Measurements from ENCODE around the gene KISS1. TPM values are rescaled to one million over a fixed set of nuclear protein-coding genes. Genes with fewer than 3 reads are reported as not detected.
A peak's percentile ranks its signal among the peaks of the same experiment; 100 is the strongest.

Gene KISS1
- total and polyA plus RNA-seq, 12 donors, result not detected

DNA sequence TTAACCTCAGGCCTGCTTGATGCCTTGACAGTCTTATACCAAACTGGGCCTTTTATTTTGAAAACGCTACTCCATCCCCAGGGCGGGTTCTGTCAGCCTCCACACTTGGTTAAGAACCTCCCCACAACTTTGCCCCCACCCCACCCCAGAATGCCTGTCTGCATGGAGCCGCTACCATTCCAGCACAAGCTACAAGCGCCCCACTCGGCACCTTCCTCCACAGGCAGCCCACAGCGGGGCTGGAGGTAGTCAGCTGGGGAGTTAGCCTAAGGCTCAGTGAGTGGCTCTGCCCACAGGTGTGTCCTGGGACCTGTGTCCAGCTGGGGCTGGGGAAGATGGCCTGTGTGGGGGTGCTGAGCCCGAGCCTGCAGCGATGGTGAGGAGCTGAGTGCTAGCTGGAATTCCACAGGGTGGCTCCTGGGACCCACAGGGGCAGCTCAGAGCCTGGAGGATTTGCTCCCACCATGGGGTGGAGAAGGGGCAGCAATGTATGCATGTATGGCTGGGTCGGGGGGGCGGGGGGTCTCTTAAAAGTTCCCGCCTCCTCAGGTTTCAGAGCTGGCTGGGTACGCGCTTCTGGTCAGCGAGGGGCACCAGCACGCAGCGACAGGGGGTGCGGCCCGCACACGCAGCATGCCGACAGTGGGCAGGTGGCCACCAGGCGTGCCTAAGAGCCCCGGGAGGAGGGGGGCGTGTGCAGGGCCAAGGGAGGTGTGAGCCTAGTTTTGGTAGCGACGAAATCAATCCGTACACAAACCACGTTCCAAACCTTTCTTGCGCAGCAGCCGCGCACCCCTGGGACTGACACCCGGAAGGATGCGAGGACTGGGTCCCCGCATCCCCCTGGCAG, 45.4 kb downstream of the KISS1 start:
- intact Hi-C loops (cut with DNase I), result no loop called here
- H3K4me1 ChIP-seq, result peaks cover 0 to 24% (median 10%) of the 10 kb centered on the region in 9 donors
- no peaks in the 10 kb centered on the region for H3K9me3 ChIP-seq
- DNase-seq (no peak), ATAC-seq (peak; percentile 16 to 45 (median 28))
- peaks cover 0 to 2% (median 0%) of the 10 kb centered on the region in 9 donors for H3K36me3 ChIP-seq
- H3K27ac ChIP-seq, result peak overlapping the region in 9 of 10 donors; percentile 16 to 74 (median 56)
- peaks cover 0 to 27% (median 0%) of the 10 kb centered on the region in 7 donors for H3K27me3 ChIP-seq
- TF ChIP-seq, protein P1, sequence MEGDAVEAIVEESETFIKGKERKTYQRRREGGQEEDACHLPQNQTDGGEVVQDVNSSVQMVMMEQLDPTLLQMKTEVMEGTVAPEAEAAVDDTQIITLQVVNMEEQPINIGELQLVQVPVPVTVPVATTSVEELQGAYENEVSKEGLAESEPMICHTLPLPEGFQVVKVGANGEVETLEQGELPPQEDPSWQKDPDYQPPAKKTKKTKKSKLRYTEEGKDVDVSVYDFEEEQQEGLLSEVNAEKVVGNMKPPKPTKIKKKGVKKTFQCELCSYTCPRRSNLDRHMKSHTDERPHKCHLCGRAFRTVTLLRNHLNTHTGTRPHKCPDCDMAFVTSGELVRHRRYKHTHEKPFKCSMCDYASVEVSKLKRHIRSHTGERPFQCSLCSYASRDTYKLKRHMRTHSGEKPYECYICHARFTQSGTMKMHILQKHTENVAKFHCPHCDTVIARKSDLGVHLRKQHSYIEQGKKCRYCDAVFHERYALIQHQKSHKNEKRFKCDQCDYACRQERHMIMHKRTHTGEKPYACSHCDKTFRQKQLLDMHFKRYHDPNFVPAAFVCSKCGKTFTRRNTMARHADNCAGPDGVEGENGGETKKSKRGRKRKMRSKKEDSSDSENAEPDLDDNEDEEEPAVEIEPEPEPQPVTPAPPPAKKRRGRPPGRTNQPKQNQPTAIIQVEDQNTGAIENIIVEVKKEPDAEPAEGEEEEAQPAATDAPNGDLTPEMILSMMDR (IDR thresholded peaks at IDR 0.05), result no peak
- WGBS, 2 donors, result 32 to 35% methylated on average over 33 of the region's 33 CpGs
- peak overlapping the region; percentile 30 to 86 (median 70) for H3K4me3 ChIP-seq

DNA sequence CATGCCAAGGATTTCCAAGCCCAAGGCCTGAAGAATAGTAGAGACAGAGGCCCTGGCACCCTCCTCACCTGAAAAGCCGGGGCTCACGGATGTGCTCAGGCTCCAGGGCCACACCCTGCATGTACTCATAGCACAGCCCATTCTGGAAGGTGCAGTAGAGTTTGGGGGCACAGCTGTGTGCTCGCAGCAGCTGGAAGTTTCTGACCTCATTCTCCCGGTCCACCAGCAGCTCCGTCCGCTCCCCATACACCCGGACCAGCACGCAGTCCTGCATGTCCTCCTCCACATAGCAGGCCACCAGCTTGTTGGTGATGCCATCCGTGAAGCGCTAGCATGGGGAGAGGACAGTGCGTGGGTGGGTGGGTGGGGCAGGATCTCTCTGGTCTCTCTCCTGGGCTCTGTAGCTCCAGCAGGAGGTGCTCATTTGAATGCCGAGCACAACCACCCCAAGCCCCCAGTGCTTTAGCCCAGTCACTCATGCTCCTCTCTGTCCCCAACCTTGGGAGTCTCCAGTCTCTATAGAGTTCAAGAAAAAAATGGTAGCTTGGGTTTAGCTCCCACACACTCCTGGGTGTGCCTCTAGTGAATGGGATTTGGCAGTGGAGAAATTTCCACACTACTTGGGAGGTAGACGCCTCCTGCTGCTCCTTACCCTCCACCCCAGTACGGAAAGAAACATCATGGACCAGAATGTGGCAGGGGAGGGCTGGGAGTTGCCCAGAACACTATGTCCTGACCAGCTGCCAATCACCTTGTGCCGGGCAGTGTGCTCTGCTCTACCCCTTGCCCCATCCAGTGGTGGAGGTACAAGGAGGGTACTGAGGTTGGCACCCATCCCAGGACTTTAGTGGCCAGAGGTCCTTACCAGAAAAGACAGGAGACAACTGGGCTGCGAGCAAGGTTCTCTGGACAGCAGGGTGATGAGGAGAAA, 46.4 kb downstream of the KISS1 start:
- H3K4me1 ChIP-seq, result peaks cover 0 to 24% (median 10%) of the 10 kb centered on the region in 9 donors
- peaks cover 0 to 27% (median 0%) of the 10 kb centered on the region in 7 donors for H3K27me3 ChIP-seq
- no peak overlapping the region for H3K4me3 ChIP-seq
- DNase-seq, result no peak
- H3K27ac ChIP-seq, result no peak overlapping the region
- peak in 3 of 8 donors; percentile 7 to 40 (median 22) for ATAC-seq
- peaks cover 0 to 6% (median 0%) of the 10 kb centered on the region in 9 donors for H3K36me3 ChIP-seq
- no peaks in the 10 kb centered on the region for H3K9me3 ChIP-seq
- WGBS, 2 donors, result 77 to 78% methylated on average over 16 of the region's 16 CpGs
- TF ChIP-seq, protein P1 (IDR thresholded peaks at IDR 0.05), result no peak
- intact Hi-C loops (cut with DNase I), result no loop called here

GRCh38 chr1:204149107-204149506, 47.2 kb downstream of the KISS1 start:
- Histone ChIP-seq H3K36me3 (peaks cover 0 to 6% (median 0%) of the 10 kb centered on the region in 9 donors), H3K4me1 (peaks cover 0 to 24% (median 10%) of the 10 kb centered on the region in 9 donors), H3K9me3 (no peaks in the 10 kb centered on the region), H3K4me3 (no peak overlapping the region), H3K27ac (no peak overlapping the region), H3K27me3 (peaks cover 0 to 27% (median 0%) of the 10 kb centered on the region in 7 donors)
- intact Hi-C loops (cut with DNase I), result no loop called here
- TF ChIP-seq, protein P1 (IDR thresholded peaks at IDR 0.05), result no peak
- ATAC-seq (no peak), DNase-seq (no peak)
- 83 to 90% methylated on average over 2 of the region's 2 CpGs for WGBS, 2 donors
